ENCODE measurements around the gene KDM1A. TPM values are rescaled to one million over a fixed set of nuclear protein-coding genes. Genes with fewer than 3 reads are reported as not detected.

KDM1A gene
- total and polyA plus RNA-seq, 9 of the 15 experiments (the other 6 are each of a cell fraction or from before 2014, with no cell fraction given) = 59.2 to 181 (median 168) TPM

- TF ChIP-seq BRCA1 (IDR thresholded peaks at IDR 0.05) (no peak), BRCA1 (CRISPR knock-in tag; IDR thresholded peaks at IDR 0.05) (no peak), HOXB6 (CRISPR knock-in tag; IDR thresholded peaks at IDR 0.05; ENCODE audit: borderline replicate concordance) (no peak), HBP1 (CRISPR knock-in tag; IDR thresholded peaks at IDR 0.05) (0 out of 2 replicates have a peak, but pooled peaks have one; percentile 61), ZBTB9 (CRISPR knock-in tag; IDR thresholded peaks at IDR 0.05) (no peak), ZNF551 (CRISPR knock-in tag; IDR thresholded peaks at IDR 0.05) (no peak), SIRT6 (IDR thresholded peaks at IDR 0.05; ENCODE audit: low read depth, low read length) (no peak), JUN (IDR thresholded peaks at IDR 0.05; ENCODE audit: borderline replicate concordance, low read depth, low read length) (peak; percentile 31; the same call in 1 of the 2 replicates), JUN (CRISPR knock-in tag; IDR thresholded peaks at IDR 0.05; ENCODE audit: borderline replicate concordance) (no peak), RBM14 (IDR thresholded peaks at IDR 0.05; ENCODE audit: borderline replicate concordance, insufficient read depth, low read depth, low read length) (no peak), SMC3 (conservative IDR thresholded peaks at IDR 0.05; ENCODE audit: insufficient read depth, low read depth, low read length) (peak; percentile 99), ZNF3 (CRISPR knock-in tag; IDR thresholded peaks at IDR 0.05) (no peak), XRCC5 (IDR thresholded peaks at IDR 0.05; ENCODE audit: low read depth, low read length) (0 out of 2 replicates have a peak, but pooled peaks have one; percentile 56), POLR3A (IDR thresholded peaks at IDR 0.05; ENCODE audit: borderline replicate concordance, extremely low read depth, insufficient read depth, insufficient read length) (no peak), ETV1 (tag; conservative IDR thresholded peaks at IDR 0.05; ENCODE audit: low read depth) (peak; percentile 37; the same call in 1 of the 2 replicates), ZNF644 (tag; IDR thresholded peaks at IDR 0.05; ENCODE audit: low read depth) (no peak), BRD4 (IDR thresholded peaks at IDR 0.05) (no peak), NFATC3 (IDR thresholded peaks at IDR 0.05) (peak; percentile 73; the same call in 1 of the 2 replicates), RAD21 (CRISPR knock-in tag; conservative IDR thresholded peaks at IDR 0.05 in 1 of 2, IDR thresholded peaks at IDR 0.05 in 1 of 2) (peak; percentile 98 to 100)
- TF ChIP-seq, protein P1, sequence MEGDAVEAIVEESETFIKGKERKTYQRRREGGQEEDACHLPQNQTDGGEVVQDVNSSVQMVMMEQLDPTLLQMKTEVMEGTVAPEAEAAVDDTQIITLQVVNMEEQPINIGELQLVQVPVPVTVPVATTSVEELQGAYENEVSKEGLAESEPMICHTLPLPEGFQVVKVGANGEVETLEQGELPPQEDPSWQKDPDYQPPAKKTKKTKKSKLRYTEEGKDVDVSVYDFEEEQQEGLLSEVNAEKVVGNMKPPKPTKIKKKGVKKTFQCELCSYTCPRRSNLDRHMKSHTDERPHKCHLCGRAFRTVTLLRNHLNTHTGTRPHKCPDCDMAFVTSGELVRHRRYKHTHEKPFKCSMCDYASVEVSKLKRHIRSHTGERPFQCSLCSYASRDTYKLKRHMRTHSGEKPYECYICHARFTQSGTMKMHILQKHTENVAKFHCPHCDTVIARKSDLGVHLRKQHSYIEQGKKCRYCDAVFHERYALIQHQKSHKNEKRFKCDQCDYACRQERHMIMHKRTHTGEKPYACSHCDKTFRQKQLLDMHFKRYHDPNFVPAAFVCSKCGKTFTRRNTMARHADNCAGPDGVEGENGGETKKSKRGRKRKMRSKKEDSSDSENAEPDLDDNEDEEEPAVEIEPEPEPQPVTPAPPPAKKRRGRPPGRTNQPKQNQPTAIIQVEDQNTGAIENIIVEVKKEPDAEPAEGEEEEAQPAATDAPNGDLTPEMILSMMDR (IDR thresholded peaks at IDR 0.05 in 2 of 3, conservative IDR thresholded peaks at IDR 0.05 in 1 of 3; ENCODE audit: insufficient read depth in 2 of 3, low read depth in 1 of 3, low read length in 3 of 3) = peak; percentile 93 to 99 (median 97)
Observed at GRCh38 chr1:23098463-23099170, 79.3 kb downstream of the KDM1A start (continued).

Measured in K562 (cell line).